Measurements from ENCODE around the gene PERCC1.

Gene PERCC1

DNA sequence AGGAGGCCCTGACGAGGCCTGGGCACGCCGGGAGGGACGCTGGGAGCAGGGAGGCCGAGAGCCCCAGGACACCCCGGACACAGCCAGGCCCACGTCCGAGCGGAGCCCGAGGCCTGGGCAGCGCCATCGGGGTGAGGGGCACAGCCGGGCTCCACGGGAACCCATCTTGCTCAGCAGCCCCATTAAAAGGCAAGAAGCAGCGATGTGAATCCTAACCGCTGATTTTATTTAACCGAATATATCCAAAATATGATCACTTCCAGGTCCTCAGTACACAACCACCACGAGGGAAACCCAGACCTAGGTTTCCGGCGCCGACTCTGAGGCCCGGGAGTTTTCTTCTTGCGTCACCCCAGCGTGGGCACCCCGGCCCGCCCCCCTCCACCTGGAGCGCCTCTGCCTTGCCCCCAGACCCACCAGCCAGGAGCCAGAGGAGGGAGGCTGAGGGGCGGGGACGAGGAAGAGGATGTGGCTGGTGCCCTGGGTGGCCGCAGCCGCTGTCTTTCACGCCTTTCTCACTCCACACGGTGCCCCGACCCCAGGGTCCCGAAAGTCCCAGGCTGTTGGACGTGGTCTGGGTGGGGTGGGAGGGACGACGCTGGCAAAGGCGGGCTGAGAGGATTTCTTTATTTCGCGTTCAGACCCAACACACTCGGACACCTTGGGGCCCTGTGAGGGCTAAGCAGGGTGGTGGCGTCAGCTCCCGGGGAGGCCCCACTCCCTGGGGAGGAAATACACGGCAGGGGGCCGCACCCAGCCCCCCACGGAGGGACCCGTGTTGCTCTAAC is 14.0 kb downstream of the PERCC1 start:
- DNase-seq (ENCODE audit: low read depth, low spot score) = no peak
- H3K4me3 ChIP-seq (ENCODE audit: low read length) = no peak overlapping the region

DNA sequence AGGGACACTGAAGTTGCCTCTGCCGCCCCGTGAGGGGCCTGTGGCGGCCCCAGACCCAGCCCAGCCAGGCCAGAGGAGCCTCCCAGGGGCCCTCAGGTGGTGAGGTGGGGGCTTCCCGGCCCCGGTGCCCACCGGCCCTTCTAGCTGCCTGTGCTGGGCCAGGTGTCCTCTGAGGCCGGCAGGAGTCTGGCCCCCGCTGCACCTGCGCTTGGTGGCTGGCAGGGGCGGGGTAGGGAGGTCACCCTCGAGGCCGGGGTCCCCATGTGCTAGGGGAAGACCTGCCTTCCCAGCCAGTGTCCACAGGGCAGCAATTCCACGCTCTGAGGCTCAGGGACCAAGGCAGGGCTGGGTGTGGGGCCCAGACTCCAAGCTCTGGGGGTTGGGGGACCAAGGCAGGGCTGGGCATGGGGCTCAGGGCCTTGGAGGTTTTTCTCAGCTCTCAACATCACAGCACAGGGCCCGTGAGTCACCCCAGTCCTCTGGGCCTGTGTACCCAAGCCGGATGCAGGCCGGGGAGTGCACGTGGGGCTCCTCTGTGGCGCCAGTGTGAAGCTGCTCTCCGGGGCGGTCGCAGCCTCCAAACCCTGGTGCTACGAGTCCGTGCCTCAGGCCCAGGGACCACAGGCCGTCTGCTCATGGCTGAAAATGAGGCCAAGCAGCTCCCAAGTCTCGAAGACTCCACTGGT is 14.8 kb downstream of the PERCC1 start:
- DNase-seq (ENCODE audit: low read depth, low spot score) = no peak
- no peak overlapping the region for H3K4me3 ChIP-seq (ENCODE audit: low read length)

DNA sequence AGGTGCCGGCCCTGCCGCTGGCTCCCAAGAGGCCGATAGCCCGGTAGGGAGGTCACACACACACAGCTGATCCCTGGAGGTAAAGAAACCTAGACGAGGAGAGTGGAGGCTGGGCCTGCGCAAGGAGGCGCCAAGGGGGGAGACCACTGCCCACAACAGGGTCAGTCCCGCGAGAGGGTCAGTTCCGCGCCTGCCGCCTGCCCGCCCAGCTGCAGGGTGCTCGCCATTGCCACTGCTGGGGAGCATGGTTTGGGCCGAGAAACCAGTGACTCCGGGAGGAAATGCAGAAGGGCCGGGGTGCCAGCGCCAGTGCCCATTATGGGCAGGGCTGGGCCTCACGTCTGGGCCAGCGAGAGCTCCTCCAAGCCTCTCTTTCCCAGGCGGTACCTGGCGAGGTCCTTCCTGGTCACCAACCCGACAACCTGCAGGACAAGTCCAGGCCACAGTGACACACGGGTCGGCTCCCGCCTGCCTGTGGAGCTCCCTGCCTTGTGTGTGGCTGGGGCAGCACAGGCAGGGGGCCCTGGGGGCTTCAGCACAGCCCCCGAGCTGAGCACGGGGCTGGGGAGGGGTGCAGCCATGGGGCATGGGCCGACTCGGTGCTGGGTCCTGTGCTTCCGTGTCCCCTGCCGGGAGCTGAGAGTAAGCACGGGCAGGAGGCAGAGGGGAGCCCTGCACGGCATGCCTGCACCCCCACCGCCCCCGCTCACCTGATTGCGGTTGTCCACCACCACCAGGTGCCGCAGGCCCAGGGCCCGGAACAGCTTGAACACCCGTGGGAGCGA is 15.6 kb downstream of the PERCC1 start:
- no peak for DNase-seq (ENCODE audit: low read depth, low spot score)
- no peak overlapping the region for H3K4me3 ChIP-seq (ENCODE audit: low read length)

DNA sequence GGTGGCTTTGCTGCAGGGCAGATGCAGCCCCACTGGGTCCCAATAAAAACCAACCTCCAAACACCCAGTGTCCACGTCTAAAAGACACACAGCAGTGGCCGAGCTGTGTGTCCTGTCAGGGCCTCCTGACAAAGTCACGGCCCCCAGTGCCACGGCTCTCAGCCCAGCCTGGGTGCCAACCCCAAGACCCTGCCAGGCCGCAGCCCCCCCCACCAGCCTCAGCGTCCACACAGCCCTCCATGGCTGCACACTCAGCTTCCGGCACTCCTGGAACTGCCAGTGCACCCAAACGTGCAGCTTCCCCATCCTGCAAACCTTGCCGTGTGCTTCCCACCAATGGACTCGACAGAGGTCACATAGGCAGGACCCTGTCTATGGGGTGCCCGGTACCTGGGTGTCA is 17.1 kb downstream of the PERCC1 start:
- DNase-seq (ENCODE audit: low read depth, low spot score) = no peak
- no peak overlapping the region for H3K4me3 ChIP-seq (ENCODE audit: low read length)

DNA sequence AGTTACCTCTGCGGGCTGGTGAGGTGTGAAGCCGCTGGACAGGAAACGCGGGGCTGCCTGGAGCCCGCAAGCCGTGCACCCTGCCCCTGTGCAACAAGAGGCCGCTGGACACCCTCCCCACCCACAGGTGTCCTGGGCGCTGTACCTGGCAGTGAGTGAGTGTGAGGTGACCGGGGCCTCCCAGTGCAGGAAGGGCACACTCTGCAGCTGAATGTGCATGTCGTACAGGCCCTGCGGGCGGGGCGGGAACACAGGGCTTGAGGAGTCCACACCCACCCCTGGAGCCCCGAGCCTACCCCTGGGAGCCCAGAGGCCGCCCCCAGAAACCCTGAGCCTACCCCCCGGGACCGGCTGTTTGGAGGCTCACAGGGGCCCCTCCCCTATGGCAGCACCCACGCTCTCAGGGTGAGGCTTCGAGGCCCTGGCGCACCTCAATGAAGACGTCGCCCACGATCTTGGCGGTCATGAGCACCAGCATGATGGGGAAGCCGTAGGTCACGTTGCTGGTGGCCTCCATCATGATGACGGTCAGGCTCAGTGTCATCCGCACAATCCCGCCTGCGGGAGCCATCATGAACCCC is 17.7 kb downstream of the PERCC1 start:
- DNase-seq (ENCODE audit: low read depth, low spot score) = no peak
- H3K4me3 ChIP-seq (ENCODE audit: low read length) = no peak overlapping the region

DNA sequence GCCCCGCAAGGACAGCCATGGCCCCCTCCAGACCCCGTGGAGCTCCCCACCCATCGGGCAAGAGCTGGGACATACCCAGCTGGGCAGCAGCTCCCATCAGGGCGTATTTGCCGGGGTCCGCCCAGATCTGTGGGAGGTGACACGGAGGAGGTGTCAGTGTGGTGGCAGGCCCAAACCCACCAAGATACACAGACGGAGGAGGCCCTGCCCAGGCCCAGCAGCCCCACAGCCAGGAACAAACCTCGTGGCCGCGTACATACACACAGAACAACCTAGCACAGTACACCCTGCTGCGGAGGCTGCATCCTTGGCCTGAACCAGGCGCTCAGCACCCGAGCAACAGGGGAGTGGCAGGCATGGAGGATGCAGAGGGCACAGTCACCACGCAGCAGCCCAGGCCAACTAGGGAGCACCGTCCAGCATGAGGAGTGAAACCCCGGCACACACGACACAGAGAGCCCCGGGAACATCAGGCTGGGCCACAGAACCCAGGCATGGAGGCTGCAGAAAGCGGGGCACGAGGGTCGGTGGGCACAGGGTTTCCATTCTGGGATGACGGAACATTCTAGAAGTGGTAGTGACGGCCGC is 18.4 kb downstream of the PERCC1 start:
- DNase-seq (ENCODE audit: low read depth, low spot score) = no peak
- H3K4me3 ChIP-seq (ENCODE audit: low read length) = no peak overlapping the region

DNA sequence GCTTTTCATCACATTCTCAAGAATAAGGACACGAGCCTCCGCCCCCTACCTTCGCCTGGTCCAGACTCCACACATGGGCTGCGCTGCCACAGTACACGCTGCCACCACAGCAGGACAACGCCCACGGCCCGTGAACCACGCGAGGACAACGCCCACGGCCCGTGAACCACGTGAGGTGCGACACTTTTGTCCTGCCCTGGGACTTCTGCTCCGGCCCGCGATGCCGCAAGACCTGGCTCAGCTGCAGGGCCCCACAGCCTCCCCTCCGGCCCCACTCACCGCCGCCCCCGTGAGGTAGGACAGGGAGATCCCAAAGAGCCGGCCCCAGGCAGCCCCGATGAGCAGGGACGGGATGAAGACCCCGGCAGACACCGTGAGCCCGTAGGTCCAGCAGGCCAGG is 19.3 kb downstream of the PERCC1 start:
- no peak overlapping the region for H3K4me3 ChIP-seq (ENCODE audit: low read length)
- no peak for DNase-seq (ENCODE audit: low read depth, low spot score)

DNA sequence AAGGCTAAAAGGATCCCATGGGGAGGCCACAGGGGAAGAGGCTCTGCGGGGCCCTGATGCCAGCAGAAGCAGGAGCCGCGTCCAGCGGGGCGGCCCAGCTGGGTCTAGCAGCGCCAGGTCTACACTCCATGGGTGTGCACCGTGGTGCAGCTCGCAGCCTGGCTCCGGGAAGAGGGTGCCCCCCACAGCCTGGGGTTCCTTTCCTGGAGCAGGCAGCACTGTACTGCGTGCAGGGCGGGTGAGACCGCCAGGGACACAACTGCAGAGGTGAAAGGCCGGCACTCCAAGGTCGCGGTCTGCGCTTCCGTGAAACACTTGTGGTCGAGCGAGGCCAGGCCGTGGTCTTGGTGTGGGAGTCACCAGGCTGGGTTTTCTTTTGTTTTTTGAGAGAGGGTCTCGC is 20.0 kb downstream of the PERCC1 start:
- no peak for DNase-seq (ENCODE audit: low read depth, low spot score)
- H3K4me3 ChIP-seq (ENCODE audit: low read length) = no peak overlapping the region

DNA sequence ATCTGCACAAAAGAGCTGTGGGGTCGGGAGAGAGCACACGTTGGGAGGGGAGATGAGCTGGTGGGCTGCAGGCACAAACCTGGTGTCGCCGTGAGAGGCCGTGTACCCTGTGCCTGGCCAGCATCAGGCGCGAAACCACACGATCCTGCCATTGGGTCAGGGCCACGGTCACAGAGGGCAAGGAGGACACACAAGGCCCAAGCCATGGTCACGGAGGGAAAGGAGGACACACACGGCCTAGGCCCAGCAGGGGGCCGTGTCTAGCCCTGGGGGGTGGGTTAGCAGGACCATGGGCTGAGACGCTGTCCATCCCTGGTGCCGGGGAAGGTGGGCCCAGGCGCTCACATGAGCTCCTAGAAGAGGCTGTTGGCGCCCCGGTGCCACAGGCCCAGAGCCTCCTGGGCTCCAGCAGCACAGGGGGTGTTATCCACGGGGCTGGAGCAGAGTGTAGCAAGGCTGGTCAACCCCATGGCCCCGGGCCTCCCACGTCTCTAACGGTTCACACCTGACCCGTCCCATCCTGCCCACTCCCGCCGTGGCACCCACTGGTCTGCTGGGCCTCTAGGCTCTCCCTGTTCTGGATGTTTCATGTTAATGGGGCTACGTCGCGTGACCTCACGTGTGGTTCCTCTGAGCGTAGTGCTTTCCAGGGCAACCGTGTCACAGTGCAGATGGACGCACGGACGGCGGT is 21.0 kb downstream of the PERCC1 start:
- no peak for DNase-seq (ENCODE audit: low read depth, low spot score)

DNA sequence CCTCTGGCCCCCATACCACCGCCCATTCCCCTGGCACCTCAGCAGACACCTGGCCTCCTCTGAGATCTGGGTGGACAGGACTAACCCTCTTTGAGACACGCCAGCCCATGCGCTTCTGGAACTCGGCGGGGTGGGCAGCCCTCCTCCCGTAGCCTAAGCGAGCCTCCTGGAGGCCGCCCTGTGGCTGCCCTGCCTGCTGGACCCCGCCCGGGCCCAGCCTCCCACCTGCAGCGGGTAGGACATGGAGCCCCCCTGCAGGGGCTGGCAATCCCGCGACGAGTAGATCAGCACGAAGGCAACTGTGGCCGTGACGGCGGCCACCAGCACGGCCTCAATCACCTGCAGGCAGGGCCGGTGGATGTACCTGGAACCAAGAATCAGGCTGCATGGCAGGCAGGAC is 21.7 kb downstream of the PERCC1 start:
- no peak overlapping the region for H3K4me3 ChIP-seq (ENCODE audit: low read length)
- DNase-seq (ENCODE audit: low read depth, low spot score) = no peak

More for the DNA sequence above, 21.0 kb downstream of the PERCC1 start:
- H3K4me3 ChIP-seq (ENCODE audit: low read length) = no peak overlapping the region

DNA sequence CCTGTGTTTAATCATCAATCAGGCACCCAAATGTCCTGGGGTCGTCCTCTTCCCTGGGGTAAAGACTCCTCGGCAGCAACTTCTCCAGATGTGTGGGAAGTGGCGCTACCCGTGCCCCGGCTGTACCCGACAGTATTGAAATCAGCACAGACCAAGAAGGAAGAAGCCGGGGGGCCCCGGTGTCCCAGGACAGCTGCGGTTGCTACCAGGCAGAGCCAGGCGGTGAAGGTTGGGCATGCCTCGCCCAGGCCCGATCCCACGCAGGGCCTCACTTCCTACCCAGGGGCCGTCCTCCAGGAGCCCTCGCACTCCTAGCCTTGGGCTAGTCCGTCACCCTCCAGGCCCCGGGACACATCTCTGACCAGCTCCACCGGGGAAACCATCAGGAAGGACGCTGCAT is 22.4 kb downstream of the PERCC1 start:
- H3K4me3 ChIP-seq (ENCODE audit: low read length) = no peak overlapping the region
- DNase-seq (ENCODE audit: low read depth, low spot score) = no peak

DNA sequence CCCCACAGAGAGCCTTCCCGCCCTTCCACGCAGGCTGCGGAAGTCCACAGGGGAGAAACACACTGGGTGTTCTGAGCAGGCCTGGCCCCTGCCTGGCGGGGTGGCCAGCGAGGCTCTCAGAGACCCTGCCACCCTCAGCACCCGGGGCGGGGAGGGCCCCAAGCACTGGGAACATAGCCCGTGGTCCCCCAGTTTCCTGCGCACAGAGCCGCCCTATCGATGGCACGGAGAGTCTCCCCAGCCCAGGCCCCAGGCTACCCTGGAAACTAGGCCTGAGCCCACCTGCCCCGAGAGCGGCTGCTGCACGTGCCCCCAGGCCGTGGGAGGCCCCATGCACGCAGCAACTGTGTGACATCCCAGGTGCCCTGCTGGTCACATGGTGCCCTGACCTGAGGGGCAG is 23.7 kb downstream of the PERCC1 start:
- H3K4me3 ChIP-seq (ENCODE audit: low read length) = no peak overlapping the region
- DNase-seq (ENCODE audit: low read depth, low spot score) = no peak

DNA sequence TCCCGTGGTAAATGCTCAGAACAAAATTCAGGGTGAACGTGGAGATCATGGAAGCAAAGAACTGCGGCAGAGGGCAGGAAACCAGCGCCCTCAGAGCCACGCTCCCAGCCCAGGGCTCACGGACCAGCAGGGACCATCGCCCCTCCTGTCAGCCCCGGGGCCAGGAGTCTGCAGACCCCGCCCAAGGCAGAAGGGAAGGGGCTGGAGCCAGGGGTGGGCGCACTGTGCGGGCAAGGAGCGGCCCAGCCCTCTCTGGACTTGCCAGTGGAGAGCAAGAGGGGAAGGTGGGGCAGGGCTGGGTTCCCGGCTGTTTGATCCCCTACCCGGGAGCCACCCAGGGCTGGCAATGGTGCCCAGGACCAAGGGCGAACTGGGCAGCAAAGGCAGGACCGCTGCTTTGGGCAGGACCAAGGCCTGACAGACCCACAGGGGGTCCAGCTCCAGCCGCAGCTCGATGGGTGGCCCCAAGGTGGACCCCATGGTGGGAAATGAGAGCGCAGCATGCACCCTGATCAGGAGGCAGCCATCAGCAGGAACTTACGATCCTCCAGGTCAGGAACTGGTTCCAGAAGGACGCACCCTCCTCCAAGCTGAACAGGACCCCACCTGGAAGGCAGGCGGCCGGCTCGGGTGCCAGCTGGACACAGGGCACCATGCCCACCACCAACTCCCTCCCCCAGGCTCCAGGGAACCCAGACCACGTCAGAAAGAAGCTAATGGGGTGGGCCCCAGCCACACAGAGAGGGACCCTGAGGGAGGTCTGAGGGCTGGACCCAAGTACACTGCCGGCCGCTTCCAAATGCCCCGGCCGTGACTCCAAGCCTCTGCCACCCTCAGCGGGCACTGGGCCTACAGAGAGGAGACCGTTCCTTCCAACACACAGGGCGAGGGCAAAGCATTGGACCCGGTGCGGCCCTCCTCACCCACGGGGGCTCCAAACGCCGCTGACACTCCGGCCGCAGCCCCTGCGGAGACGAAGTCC is 24.6 kb downstream of the PERCC1 start:
- no peak overlapping the region for H3K4me3 ChIP-seq (ENCODE audit: low read length)
- no peak for DNase-seq (ENCODE audit: low read depth, low spot score)

DNA sequence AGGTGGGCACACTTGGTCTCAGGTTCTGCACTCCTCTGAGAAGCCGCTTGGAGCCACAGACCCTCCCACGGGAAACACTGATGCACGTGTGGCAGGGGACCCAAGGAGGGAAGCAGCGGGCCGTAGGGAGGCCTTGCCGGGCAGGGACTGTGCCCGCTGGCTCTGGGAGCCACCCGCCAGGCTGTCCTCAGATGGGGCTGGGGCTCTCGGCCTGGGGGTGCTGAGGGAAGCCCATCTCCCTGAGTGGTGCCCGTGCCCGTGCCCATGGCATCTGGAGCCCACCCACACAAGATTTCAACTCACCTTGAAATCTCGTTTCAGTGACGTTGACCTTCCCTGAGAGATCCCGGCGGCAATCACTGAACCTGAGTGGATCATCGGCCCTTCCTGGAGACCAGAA is 26.1 kb downstream of the PERCC1 start:
- H3K4me3 ChIP-seq (ENCODE audit: low read length) = no peak overlapping the region
- no peak for DNase-seq (ENCODE audit: low read depth, low spot score)

DNA sequence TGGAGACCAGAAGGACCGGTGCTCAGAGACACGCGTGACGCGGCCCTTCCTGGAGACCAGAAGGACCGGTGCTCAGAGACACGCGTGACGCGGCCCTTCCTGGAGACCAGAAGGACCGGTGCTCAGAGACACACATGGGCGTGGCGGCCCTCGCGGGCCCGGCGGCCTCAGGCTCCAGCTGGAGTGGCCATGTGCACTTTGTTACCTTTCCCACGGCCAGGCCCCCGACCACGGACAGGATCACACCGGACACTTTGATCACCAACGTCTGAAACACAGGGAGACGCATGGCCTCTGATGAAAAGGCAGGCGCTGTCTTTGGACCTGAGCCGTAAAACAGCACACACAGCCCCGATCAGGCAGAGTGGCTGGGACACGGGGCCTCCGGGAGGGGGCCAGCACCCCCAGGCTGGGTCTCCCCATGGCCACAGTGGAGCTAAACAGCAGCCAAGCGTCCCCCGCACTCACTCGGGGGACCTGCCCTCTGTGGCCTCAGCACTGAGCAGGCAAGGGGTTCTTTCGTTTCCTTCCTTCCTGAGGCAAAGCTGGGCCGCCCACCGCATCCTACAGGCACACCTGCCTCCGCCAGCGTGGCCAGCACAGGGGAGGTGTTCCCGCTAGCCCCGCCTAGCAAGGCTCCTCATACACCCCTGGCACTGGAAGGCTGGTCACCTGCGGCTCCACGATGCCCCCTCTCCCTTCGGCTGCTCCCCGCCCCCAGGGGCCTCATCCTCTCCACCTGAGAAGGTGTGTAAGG is 26.8 kb downstream of the PERCC1 start:
- no peak for DNase-seq (ENCODE audit: low read depth, low spot score)
- H3K4me3 ChIP-seq (ENCODE audit: low read length) = no peak overlapping the region

DNA sequence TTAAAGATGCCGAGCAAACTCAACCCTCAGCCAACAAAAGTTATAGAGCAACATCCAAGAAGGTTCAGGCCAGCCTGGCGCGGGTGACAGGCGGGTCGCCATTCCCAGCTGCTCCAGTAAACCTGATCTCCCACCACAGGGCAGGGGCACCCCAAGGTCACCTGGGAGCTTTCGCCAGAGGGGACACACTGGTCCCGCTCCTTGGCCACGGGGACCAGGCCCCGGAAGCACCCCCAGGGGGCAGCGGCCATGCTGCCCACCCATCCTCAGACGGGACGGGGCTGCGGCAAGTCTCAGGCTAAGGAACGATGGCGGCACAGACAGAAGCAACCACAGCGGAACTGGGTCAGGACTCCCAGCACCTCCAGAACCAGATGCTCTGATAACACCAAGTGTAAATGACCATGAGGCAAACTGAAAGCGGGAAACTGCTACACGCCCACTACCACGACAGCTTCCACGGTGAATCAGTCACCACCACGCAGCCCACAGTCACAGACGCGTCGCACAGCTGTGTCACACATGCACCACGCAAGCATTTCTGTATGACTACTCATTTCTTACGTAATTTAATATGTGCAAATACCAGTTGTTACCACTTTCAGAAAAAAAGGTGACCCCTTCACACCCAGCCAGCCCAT is 27.6 kb downstream of the PERCC1 start:
- no peak overlapping the region for H3K4me3 ChIP-seq (ENCODE audit: low read length)
- no peak for DNase-seq (ENCODE audit: low read depth, low spot score)

DNA sequence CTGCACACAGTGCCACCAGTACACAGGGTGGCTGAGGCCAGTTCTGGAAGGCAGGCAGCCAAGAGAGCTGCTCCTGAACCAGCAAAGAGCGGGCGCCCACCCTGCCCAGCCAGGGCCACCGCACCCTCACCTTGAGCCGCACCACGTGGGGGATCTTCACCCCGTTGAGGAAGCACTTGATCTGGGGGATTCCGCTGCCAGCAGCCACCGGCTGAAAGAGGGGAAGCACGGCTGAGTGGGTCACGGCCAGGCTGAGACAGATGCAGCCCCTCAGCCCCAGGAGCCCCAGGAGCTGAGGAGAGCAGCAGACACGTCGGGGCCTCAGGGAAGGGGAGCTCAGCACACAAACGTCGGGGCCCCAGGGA is 28.1 kb downstream of the PERCC1 start:
- DNase-seq (ENCODE audit: low read depth, low spot score) = no peak
- H3K4me3 ChIP-seq (ENCODE audit: low read length) = no peak overlapping the region
